GM20000 (cell line): Measurements from ENCODE around the gene LLGL1.

Source experiments
- DNase-seq: peaks from one replicate; pipeline ENCODE4 v3.0.0; 2012; ENCODE audit warnings: low spot score
- CTCF ChIP-seq: IDR thresholded peaks from 2 replicates; pipeline ENCODE4 v1.5.1; 2012; ENCODE audit warnings: mild to moderate bottlenecking, control low read depth; ENCODE audit errors: extremely low read depth, missing control alignments

Gene LLGL1

GRCh38 chr17:18238299-18238698, 12.9 kb downstream of the LLGL1 start:
- no peak for DNase-seq
- no peak for TF ChIP-seq CTCF

GRCh38 chr17:18240449-18240848, 15.0 kb downstream of the LLGL1 start:
- DNase-seq: no peak
- TF ChIP-seq CTCF: no peak

GRCh38 chr17:18241229-18241871, 15.9 kb downstream of the LLGL1 start:
- no peak for DNase-seq
- TF ChIP-seq CTCF: no peak

- no peak for DNase-seq
- TF ChIP-seq CTCF: no peak
Measured at GRCh38 chr17:18245038-18245776, 19.8 kb downstream of the LLGL1 start.

- DNase-seq: no peak
- TF ChIP-seq CTCF: no peak
Measured at GRCh38 chr17:18246109-18246725, 20.8 kb downstream of the LLGL1 start.

- TF ChIP-seq CTCF: no peak
- DNase-seq: peak; percentile 79
Measured at GRCh38 chr17:18246880-18247612, 21.6 kb downstream of the LLGL1 start.
